HS-27A (cell line): ENCODE results near the gene RTL1.

ENCODE experiments used
- DNase-seq: peaks from one replicate; pipeline ENCODE4 v3.0.0-alpha.2; 2012; ENCODE audit warnings: low read depth, missing footprints

Gene RTL1

GRCh38 chr14:100846309-100846859 lies 57.1 kb downstream of the RTL1 start:
- DNase-seq = no peak

GRCh38 chr14:100845341-100845740 lies 58.2 kb downstream of the RTL1 start:
- no peak for DNase-seq

DNA sequence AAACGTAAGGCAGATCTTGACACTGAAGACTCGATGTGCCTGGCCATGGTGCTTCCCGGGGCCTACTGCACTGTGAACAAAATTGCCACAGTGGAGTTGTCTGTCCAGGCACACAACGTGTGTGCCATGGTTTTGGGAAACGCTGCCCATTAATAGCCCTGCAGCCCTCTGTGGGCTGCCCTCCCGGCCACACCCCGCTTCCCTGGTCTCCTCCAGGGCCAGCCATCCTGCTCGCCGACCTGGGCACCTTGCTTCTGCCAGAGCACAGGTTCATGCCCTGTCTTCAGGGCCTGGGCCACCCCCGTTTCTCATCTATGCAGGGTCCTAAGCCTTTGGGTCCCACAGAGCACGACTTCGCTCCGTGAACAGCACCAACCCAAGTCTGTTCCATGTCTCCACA lies 58.7 kb downstream of the RTL1 start:
- DNase-seq = no peak

DNA sequence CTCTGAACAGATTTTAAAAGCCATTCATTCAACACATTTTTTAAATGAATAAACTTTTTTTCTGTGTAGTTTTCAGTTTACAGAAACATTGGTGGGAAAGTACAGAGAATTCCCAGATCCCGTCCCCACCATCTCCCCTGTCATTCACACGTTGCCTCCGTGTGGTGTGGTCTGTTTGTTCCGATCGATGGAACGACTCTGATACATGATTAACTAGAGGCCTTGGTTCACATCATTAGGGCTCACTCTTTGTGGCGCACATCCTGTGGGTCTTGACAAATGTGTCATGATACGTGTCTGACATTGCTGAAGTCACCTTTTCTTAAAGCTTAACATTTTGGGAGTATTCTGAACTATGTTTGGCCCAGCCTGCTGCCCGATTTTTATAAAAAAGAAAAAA lies 59.1 kb downstream of the RTL1 start:
- no peak for DNase-seq

GRCh38 chr14:100844082-100844408 lies 59.5 kb downstream of the RTL1 start:
- DNase-seq = no peak

- no peak for DNase-seq
Measured at GRCh38 chr14:100842799-100843198, 60.7 kb downstream of the RTL1 start.

- no peak for DNase-seq
Measured at GRCh38 chr14:100841761-100842403, 61.6 kb downstream of the RTL1 start.

GRCh38 chr14:100841066-100841760 lies 62.3 kb downstream of the RTL1 start:
- DNase-seq = no peak

GRCh38 chr14:100840286-100841065 lies 63.0 kb downstream of the RTL1 start:
- no peak for DNase-seq

- DNase-seq = no peak
Measured at GRCh38 chr14:100839681-100840111, 63.8 kb downstream of the RTL1 start.

DNA sequence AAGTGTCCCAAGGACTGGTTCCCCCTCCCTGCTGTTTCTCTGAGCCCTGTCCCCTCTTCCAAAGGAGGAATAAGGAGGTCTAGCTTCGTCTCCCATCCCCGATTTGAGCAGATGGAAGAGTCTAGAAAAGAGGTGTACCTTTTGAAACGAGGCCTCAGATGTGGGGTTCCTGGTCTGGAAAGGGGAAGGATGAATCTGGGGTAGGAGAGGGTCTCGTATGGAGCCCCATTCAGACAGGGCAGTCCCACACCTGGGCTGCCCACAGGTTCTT lies 64.3 kb downstream of the RTL1 start:
- no peak for DNase-seq

DNA sequence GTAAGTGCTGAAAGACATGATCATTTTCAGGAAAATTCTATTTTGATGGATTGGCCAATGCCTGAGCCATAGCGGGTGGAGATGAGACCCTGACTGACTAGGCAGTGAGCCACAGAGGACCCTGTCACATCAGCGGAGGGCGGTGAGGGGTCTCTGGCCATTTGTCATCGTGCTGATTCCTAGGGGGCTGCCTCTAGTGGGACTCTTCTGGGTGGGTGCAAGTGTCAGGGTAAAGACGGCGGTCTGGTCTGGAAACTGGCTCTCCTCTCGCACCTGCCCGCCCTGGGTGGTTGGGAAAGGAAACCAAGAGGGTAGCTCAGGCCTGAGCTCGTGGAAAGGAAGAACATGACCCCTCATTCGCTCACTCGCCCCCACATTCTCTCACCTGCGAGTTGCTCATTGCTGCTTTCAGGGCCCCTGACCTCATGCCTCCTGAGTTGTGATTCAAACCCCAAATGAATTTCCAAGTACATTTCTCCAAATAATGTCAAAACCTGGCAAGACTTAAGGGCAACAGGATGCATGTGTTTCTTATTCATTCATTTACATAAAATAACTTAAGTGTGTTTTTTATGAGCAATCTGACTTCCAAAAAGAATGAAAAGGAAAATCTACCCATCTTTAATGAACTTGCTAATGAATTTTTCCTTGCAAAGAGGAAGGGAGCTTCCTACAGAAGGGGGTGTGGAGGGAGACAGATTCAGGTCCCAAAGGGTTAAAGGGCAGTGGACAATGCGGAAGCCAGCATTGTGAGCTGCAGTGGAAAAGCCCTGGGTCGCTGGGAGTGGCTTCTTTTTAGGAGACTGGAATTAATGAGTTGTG lies 64.8 kb downstream of the RTL1 start:
- DNase-seq = no peak

- no peak for DNase-seq
Measured at GRCh38 chr14:100837805-100838350, 65.6 kb downstream of the RTL1 start.

DNA sequence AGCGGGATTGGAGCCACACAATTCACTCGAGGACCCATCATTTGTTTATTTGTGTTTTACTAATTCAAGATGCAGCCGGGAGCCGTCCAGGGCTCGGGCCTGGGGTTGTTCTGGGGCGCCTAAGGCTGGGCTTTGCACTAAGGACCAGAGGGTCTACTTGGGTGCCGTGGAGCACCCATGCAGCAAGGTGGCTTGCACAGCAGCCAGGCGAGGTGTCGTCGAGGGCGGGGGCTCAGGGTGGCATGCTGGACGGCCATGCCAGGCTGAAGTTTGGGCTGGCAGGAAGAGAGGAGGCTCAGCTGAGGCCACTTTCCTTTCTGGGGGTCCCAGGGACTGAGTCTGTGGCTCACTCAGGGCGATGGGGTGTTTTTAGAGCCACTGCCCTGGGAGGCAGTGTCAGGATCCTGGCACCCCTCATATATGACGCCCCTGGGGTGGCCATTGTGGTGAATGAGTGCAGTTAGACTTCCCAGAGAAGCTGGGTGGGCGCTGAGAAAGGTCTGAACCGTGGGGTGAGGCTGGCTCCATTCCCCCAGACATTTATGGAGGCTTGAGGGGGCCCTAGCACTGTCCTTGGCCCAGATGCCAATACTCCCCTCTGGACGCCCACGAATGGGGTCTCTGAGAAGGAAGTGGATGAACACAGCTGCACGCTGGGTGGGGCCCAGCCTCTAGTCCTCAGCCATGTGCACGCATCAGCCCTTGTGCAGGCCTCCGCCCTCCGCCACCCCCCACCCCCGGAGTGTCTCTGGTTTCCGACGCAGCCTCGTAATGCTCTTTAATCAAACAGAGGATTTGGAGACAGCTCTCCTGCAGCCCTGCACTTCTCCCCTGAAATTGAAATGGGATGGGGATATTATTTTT lies 66.3 kb downstream of the RTL1 start:
- no peak for DNase-seq

DNA sequence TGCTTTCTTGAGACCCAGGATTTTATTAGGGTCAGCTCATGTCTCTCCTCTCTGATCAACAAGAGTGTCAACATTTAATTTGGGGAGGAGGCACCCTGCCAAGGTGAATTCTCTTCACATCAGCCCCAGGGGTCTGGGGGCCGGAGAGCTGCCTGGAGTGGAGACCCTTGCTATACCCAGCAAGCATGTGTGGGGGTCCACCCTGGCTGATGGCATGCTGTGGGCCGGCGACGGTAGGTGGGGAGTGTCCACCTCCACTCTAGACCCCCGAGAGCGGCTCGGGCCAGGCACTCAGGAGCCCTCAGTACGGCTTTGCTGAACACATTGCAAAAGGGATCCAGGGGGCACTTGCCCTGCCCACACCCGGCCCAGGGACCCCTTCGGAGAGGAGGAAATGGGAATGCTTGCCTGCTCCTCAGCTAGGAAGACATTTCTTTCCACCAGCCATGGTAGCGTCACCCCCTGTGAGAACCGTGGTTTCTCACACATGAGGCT lies 67.2 kb downstream of the RTL1 start:
- DNase-seq = no peak

DNA sequence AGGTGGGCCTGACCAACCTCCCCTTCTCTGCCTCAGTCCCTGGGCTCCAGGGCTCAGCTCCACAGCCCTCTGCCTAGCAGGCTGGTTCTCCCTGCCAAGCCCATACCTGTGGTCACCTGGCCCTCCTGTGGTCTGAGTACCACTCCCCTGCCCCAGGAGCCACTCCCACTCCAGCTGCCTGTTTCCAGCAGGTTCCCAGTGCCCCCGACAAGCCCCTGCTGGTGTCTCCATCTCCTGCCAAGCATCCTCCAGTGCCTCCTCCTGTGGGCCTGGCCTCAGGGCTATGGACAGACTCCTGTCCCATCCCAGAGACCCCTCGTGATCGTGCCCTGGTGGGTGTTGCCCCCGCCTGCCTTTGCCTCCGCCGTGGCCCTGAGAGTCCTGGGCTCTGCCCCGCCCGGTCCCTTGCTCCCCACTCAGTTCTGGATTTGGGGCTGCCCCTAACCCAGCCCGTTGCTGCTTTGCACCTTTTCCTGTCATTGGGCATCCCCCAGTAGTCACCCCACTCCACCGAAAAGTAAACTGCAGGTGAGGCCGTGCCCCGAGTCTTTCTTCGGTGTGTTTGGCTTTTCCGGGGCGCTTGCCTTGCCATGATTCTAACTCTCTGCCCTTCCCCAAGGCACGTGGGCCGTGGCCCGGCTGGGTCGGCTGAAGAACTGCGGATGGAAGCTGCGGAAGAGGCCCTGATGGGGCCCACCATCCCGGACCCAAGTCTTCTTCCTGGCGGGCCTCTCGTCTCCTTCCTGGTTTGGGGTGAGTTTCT lies 67.8 kb downstream of the RTL1 start:
- no peak for DNase-seq

DNA sequence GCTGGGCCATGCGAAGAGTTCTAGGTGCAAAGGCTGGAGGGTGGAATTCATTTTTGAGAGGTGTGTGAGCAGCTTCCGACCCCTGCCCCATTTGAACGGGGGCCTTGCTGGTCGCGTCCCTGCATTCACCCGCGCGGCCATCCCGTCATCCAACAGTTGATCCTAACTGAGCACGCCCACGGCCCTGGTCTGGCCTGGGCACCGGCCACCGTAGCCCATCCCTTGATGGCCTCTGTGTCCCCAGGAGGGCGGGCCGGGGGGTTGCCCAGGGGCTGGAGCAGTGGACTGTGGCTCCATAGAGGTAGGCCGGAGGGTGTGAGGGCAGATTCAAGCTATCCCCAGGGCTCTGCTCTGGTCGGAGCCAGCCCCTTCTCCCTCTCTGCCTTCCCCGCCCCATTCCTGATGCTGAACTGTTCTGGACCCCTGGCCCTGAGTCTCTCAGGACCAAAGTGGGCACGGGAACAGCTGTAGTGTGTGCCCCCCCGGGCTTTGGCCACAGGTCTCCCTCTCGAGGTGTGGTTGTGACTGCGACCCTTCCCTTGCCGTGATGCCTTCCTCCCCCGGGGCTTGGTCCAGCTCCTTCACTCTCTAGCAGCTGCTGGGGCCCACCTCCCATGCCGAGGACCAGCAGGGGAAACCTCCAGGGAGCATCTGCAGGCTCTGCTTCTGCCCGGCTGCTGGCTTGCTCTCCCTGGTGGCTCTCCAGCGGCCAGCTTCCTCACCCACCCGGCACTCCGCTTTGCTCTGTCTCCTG lies 68.6 kb downstream of the RTL1 start:
- no peak for DNase-seq

DNA sequence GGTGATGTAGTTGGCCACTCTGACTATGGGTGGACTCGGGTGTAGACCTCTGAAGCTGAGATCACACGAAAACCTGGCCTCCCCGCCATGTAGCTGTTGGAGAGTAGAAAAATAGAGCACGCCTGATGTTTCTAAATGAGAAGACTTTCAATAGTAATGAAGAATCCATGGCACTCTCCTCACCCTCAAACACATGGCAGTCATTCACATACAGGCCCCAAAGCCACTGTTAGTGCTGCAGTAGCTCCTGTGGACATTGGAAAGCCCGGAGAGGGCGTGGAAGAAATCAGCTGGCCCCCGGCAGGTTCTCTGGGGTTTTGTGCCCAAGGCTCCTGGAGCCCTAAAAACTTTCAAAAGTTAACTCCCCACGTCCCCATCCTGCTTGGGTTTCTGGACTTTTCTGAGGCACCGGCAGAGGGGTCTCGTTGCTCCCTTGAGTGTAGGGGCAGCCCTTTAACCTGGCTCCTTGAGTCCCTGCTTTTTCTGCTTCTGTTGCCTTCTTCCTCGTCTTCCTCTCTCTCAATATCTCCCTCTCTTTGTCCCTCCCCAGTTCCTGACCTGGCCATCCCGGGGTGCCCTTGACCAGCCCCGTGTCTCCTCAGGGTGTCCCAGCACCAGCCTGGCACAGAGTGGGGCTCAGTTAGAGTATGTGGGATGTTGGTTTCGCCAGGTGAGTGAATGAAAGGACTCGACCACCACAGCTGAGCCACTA lies 69.3 kb downstream of the RTL1 start:
- no peak for DNase-seq
